GM20431 (cell line): ENCODE measurements around the gene C11orf21.
"Not testable (repeated sequence)": the region's sequence is repeated elsewhere in the genome, so short reads cannot be mapped to it uniquely, and the experiment has no call there.

Experiments used
- in situ Hi-C: fragments of 300-500 bp; cut with MseI, MboI; formaldehyde crosslinking; loops from one replicate; pipeline ENCODE4 v1.15.0; 2020; ENCODE audit warnings: low sequenced_read_pairs; ENCODE audit not compliant: unreplicated experiment

The C11orf21 gene

GRCh38 chr11:2301631-2302305 lies at the start of gene C11orf21, which contains the start of gene TSPAN32:
Gene C11orf21, minus strand, starts transcription at chr11:2301918. Its CDS starts 110 bp downstream, at chr11:2301808.
Gene TSPAN32, plus strand, starts transcription at chr11:2302013. Its CDS starts 137 bp downstream, at chr11:2302150.
- in situ Hi-C loops, result no loop called here

GRCh38 chr11:2348986-2349385 lies 47.3 kb upstream of the C11orf21 start:
- in situ Hi-C loops, result no loop called here

- in situ Hi-C loops, result no loop called here
Observed at GRCh38 chr11:2347308-2347830, 45.7 kb upstream of the C11orf21 start.

GRCh38 chr11:2346586-2347307 lies 45.0 kb upstream of the C11orf21 start:
- in situ Hi-C loops, result no loop called here

GRCh38 chr11:2346014-2346413 lies 44.3 kb upstream of the C11orf21 start:
- in situ Hi-C loops, result no loop called here

- in situ Hi-C loops, result no loop called here
Observed at GRCh38 chr11:2345050-2345449, 43.3 kb upstream of the C11orf21 start.

GRCh38 chr11:2343502-2343901 lies 41.8 kb upstream of the C11orf21 start:
- in situ Hi-C loops, result no loop called here

GRCh38 chr11:2342981-2343380 lies 41.3 kb upstream of the C11orf21 start:
- in situ Hi-C loops, result no loop called here

- in situ Hi-C loops, result no loop called here
Observed at GRCh38 chr11:2342557-2342956, 40.8 kb upstream of the C11orf21 start.

GRCh38 chr11:2338760-2339159 lies 37.0 kb upstream of the C11orf21 start:
- in situ Hi-C loops, result not testable (repeated sequence)

GRCh38 chr11:2335286-2335685 lies 33.6 kb upstream of the C11orf21 start:
- in situ Hi-C loops, result not testable (repeated sequence)

- in situ Hi-C loops, result not testable (repeated sequence)
Observed at GRCh38 chr11:2333486-2334205, 31.9 kb upstream of the C11orf21 start.

GRCh38 chr11:2332569-2332968 lies 30.9 kb upstream of the C11orf21 start:
- in situ Hi-C loops, result not testable (repeated sequence)

- in situ Hi-C loops, result no loop called here
Observed at GRCh38 chr11:2331404-2331803, 29.7 kb upstream of the C11orf21 start.

- in situ Hi-C loops, result no loop called here
Observed at GRCh38 chr11:2330696-2331095, 29.0 kb upstream of the C11orf21 start.

GRCh38 chr11:2329551-2329950 lies 27.8 kb upstream of the C11orf21 start:
- in situ Hi-C loops, result no loop called here

GRCh38 chr11:2328656-2329354 lies 27.1 kb upstream of the C11orf21 start:
- in situ Hi-C loops, result no loop called here

- in situ Hi-C loops, result no loop called here
Observed at GRCh38 chr11:2328021-2328420, 26.3 kb upstream of the C11orf21 start.

GRCh38 chr11:2327032-2327431 lies 25.3 kb upstream of the C11orf21 start:
- in situ Hi-C loops, result no loop called here

GRCh38 chr11:2325719-2326118 lies 24.0 kb upstream of the C11orf21 start:
- in situ Hi-C loops, result no loop called here
